Forelimb muscle (tissue), 1 donor: ENCODE measurements around the gene FGF22. TPM values are rescaled to one million over a fixed set of nuclear protein-coding genes. Genes with fewer than 3 reads are reported as not detected.
"Not testable (repeated sequence)": the region's sequence is repeated elsewhere in the genome, so short reads cannot be mapped to it uniquely, and the experiment has no call there.

ENCODE experiments used
- DNase-seq: peaks from one replicate; pipeline ENCODE4 v3.0.0-alpha.2; 2013; ENCODE audit warnings: low read depth
- polyA plus RNA-seq: library from polyadenylated mRNA; unstranded; fragments of 120-200 nt; gene quantifications from one replicate; pipeline ENCODE4 v1.2.1, GENCODE V29; 2013; ENCODE audit not compliant: insufficient read length

The FGF22 gene
- polyA plus RNA-seq, 1 donor, result 0.20 TPM

DNA sequence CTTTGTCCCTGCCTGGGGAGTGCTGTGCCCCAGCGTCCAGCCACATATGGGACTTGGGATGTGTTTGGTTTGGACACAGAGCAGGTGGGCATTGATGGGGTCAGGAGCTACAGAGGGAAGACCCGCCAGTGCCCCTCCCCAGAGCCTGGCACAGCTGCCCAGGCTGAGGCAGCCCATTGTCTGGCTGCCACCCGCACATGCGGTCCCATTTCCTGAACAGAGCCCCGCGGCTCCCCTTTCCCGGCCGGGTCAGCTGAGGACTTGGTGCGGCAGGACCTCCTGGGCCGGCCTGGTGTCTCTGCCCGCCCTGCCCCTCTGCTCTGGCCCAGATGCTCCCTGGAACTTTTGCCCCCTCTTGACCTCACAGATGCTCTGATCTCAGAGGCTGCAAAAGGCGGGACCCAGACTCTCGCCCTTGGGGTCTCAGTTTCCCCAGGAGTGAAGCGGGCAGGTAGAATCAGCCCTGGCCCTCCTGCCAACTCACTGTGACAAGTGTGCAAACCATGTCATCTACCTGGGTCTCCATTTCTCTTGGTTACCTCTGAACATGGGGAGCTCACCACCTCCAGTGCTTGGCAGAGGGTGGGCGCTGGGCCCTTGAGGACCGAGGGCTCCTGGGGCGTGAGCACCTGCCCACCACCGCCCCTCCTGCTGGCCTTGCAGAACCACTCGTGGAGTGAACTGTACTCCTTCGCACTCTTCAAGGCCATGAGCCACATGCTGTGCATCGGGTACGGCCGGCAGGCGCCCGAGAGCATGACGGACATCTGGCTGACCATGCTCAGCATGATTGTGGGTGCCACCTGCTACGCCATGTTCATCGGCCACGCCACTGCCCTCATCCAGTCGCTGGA, 32.2 kb upstream of the FGF22 start:
- DNase-seq, result no peak

- no peak for DNase-seq
Measured at GRCh38 chr19:608155-609003, 31.3 kb upstream of the FGF22 start.

- no peak for DNase-seq
Measured at GRCh38 chr19:609004-609346, 30.7 kb upstream of the FGF22 start.

- DNase-seq, result no peak
Measured at GRCh38 chr19:610071-610800, 29.4 kb upstream of the FGF22 start.

GRCh38 chr19:610801-611480, 28.7 kb upstream of the FGF22 start:
- DNase-seq, result no peak

GRCh38 chr19:611481-611868, 28.2 kb upstream of the FGF22 start:
- DNase-seq, result no peak

- no peak for DNase-seq
Measured at GRCh38 chr19:612941-613340, 26.7 kb upstream of the FGF22 start.

- DNase-seq, result no peak
Measured at GRCh38 chr19:613732-614567, 25.7 kb upstream of the FGF22 start.

DNA sequence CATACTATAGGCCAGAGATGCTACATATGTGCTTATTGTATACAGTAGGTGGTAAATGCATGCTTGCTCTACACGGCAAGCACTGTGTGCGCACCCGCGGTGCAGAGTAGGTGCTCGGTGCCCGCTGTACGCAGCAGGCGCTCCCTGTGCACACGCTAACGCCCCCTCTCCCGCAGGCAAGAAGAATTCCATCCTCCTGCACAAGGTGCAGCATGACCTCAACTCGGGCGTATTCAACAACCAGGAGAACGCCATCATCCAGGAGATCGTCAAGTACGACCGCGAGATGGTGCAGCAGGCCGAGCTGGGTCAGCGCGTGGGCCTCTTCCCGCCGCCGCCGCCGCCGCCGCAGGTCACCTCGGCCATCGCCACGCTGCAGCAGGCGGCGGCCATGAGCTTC, 24.1 kb upstream of the FGF22 start:
- no peak for DNase-seq

GRCh38 chr19:616062-616700, 23.5 kb upstream of the FGF22 start:
- no peak for DNase-seq

DNA sequence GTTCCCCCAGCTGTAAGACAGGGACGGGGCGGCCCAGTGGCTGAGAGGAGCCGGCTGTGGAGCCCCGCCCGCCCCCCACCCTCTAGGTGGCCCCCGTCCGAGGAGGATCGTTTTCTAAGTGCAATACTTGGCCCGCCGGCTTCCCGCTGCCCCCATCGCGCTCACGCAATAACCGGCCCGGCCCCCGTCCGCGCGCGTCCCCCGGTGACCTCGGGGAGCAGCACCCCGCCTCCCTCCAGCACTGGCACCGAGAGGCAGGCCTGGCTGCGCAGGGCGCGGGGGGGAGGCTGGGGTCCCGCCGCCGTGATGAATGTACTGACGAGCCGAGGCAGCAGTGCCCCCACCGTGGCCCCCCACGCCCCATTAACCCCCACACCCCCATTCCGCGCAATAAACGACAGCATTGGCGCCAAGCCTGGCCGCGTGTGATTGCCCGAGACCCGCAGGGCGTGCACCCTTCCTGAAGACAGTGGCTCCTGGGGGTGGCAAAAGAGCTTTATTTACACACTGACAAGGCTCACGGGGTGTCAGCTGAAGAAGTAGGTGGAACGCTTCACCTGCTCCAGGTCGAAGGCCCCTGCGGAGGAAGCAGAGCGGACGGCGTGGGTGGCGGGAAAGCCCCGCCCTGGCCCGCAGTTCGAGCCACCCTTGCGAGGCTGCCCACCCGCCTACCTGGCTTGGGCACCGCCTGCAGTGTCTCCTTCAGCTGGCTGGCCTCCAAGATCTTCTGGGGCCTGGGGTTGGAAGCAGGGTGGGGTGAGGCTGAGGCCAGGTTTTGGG, 22.7 kb upstream of the FGF22 start:
- no peak for DNase-seq

DNA sequence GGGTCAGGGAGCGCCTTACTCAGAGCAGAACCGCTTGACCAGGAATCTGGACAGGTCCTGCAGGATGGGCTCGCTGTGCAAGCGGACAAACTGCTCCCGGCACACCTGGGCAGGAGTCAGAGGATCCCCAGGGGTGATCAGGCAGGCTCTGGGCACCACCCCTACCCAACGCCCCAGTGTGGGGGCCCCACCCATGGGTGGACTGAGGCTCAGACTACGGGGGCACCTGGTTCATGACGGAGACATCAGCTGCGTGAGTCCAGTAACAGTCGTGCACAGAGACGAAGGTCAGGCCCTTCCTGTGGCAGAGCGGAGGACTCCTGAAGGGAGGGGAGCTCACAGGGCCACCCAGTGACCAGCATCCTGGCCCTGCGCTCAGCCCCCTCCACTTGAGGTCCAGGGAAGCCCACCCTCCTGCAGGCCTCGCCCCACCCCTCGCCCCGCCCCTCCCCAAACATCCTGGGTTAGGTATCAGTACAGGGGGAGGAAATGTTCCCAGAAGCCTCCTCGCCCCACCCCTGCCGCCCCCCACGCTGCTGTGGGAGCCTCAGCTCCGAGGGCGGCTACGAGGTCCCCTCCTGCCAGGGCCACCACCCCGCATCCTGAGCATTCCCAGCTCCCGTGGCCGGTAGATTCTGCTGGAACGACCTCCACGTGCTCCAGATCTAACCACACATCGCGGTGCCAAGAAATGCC, 22.0 kb upstream of the FGF22 start:
- no peak for DNase-seq

DNA sequence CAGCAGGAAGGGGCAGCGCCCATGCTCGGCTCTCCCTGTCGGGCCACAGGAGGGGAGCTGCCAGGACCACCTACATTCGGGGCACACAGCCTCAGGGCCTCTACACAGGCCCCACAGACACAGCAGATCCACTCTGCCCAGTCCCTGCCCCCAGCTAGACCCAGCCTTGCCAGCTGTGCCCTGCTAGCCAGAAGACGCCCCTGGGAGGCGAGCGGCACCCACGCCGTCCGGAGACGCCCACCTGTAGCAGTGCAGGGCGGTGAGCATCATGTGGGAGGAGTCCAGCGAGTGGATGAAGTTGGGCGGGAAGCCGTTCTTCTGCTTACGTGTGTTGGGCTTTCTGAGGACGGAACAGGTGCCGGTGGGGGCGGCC, 21.4 kb upstream of the FGF22 start:
- DNase-seq, result no peak

- DNase-seq, result no peak
Measured at GRCh38 chr19:618674-619285, 20.9 kb upstream of the FGF22 start.

GRCh38 chr19:619286-620002, 20.2 kb upstream of the FGF22 start:
- DNase-seq, result no peak

GRCh38 chr19:620166-620862, 19.4 kb upstream of the FGF22 start:
- DNase-seq, result no peak

GRCh38 chr19:621191-621590, 18.5 kb upstream of the FGF22 start:
- DNase-seq, result not testable (repeated sequence)
